HG03378 (cell line): Measurements from ENCODE around the gene CLCN5.

Experiments used
- ATAC-seq: cut with Tn5 transposase; IDR thresholded peaks from one replicate; pipeline ENCODE4 v1.9.1; 2021; ENCODE audit warnings: mild to moderate bottlenecking, moderate library complexity; ENCODE audit not compliant: unreplicated experiment

CLCN5 gene

DNA sequence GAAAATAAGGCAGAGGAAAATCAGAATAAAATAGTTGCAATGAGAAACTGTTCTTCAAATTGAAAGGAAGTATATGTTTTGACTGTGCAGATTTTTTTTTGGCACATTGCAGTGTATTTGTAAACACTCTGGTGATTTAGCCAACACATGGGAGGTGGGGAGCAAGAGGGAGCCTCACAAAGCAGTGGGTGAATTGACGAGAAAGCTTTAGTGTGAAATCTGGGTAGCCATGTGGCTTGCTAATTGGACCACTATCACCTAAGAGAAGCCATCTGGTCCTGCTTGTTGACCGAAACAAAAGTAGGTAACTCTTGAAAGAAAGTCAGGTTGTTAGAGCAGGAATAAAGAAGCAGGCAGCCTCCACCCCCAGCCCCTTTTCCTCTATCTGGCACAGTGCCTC is 10.4 kb downstream of the CLCN5 start:
- no peak for ATAC-seq

GRCh38 chrX:49934148-49934547 is 11.8 kb downstream of the CLCN5 start:
- ATAC-seq, result no peak

GRCh38 chrX:49934729-49935128 is 12.3 kb downstream of the CLCN5 start:
- no peak for ATAC-seq

- ATAC-seq, result no peak
Observed at GRCh38 chrX:49947781-49948180, 25.4 kb downstream of the CLCN5 start.

- ATAC-seq, result no peak
Observed at GRCh38 chrX:49949961-49950360, 27.6 kb downstream of the CLCN5 start.

DNA sequence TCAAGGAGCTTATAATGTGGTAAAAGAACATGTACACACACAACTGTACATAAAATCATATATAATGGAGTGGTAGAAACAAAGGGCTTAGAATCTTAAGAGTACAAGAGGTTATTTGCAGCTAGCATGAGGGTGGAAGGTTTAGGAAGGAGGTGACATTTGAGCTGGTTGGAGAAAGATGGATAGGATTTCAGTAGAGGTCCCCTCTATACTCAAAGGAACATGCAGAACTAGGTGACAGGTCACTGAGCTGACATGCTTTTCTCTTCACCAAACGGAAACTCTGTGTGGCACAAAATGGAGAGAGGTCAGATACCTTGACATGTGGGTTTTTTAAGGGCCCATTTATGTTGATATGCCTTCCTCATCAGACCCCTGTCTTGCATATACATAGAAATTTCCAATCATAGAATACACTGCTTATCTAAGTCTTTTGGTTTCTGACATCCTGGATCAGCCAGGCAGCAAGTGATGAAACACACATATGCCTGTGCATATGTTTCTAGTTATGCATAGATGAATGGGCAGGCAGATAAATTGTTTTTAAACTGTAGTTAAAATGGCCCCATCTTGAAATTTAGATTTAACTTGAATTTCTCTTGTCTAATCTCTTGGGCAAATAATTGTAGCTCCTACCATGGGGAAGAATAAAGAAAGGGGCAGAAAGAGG is 29.3 kb downstream of the CLCN5 start:
- ATAC-seq, result no peak

DNA sequence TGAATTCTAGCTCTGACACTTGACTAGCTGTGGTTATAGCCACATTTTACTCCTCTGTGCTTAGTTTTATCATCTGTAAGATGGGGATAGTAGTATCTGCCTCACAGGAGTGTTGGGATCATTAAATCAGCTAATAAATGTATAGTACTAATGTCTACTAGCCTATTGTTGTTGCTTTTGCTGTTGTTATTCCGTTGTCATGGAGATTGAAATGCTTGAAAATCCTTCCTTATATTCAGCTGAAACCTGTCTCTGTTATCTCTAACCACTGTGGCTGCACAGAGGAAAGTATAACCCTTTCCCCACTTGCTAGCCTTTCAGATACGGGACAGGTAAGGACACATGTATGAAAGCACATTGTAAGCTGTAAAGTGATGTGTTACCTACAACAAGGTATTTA is 33.9 kb downstream of the CLCN5 start:
- ATAC-seq, result no peak

DNA sequence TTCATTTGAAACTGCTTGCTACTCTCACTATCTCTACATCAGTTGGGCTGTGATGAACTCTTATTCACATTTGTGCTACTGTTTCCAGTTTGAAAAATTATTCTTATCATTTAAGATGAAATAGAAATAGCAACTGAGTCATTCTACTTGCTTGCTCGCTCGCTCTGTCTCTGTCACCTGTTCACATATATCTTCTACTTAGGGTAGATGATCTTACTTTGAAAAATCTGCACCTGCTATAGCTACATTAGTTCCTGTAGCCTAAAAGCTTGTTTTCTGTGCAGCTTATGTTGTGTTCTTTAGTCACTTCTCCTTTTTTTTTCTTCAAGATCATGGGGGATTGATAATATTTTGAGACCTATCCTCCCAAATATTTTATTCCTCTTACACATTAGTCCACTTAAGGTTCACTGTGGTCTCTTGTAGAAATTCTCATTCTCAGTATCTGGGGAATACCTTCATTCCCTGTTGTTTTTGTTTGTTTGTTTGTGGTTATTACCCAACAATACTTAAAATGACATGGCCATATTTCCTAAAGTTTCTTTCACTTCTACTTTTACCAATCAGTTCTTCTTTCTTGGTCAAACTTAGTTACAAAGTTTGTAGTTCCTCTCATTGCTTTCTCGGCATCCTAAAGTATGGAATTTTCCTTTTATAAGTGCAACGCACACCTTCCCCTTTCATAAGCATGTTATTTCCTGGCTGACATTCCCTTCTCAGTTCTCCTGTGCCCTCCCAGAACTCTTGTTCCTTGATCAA is 36.5 kb downstream of the CLCN5 start:
- ATAC-seq, result no peak

- no peak for ATAC-seq
Observed at GRCh38 chrX:49959602-49960001, 37.2 kb downstream of the CLCN5 start.

DNA sequence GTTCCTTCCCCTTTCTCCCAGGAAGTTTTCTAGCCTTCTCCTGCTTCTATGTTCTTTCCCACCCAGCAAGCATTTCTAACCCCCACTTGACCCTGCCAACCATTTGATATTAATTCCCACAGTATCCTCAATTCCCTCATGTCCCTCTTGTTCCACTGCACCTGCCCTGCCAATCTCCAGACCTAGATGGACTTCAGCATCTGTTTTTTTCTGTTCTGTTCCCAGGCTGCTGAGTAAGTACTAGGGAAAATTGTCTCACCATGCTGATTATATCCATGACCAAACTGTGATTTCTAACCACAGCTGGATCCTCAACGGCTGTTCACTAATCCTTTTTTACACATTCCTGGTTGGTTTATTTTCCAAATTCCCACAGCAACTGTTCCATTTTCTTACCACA is 37.7 kb downstream of the CLCN5 start:
- no peak for ATAC-seq

DNA sequence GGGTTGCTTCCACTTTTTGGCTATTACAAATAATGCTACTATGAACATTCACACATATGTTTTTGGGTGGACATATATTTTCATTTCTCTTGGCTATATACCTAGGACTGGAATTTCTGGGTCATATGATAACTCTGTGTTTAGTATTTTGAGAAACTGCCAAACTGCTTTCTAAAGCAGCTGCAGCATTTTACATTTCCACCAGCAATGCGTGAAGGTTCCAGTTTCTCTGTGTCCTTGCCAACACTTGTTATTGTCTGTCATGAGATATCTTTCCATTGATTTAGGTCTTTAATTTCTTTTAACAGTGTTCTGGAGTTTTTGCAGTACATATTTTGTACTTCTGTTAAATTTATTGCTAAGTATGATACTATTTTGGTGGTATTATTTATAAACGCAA is 48.3 kb downstream of the CLCN5 start:
- ATAC-seq, result no peak

GRCh38 chrX:49972328-49972860 is 50.0 kb downstream of the CLCN5 start:
- no peak for ATAC-seq

GRCh38 chrX:49976682-49977197 is 54.3 kb downstream of the CLCN5 start:
- ATAC-seq, result no peak

DNA sequence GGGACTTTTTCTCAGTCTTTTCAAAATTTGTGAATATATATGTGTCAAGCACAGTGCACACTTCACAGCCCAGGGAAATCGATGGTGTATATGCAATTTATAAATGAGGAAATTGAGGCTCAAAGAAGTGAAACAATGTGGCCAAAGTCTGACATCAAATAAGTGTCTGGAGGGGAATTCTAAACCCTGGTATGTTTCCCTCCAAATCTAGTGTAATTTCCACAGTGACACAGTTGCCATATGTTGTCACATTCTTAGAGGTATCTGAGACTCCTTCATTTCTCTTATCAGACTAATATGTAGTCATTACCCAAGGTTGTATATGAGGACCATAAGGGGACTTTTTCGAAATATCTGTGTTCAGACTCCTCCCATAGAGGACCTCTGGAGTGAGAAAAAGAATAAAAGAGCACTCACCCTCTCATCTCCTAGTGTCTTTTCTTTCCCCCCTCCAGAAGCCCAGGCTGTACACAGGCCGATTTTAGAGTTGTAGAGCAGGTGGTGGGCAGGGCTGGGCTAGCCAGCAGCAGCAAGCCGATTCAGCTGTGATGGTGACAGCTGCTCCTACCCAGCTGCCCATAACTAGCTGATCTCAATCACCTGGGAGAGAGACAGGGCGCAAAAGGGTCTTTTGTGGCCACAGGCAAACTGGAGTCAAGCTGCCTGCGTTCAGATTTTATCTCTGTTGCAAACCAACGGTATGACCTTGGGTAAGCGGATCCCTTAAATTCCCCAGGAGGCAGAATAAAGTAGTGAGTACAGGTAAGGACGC is 55.1 kb downstream of the CLCN5 start:
- ATAC-seq, result no peak

GRCh38 chrX:49978176-49978575 is 55.8 kb downstream of the CLCN5 start:
- ATAC-seq, result no peak

DNA sequence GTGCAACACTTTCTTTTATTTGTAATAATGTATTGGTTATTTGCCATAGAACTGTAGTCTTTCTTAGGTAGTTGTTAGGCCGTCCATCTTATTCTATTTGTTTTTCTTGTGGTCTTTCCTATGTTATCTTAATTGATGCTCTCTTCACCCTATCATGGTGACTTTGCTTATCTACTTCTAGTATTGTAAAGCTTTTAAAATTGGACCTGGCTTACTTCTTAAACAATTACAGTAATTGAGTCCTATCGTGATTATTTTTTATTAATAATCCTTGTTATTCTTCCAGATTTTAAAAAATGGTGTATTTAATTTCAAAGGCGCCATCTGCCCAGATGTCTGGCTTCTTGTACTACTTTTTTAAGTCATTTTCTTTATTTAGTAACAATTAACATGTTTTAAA is 63.7 kb downstream of the CLCN5 start:
- no peak for ATAC-seq

- ATAC-seq, result no peak
Observed at GRCh38 chrX:49987651-49988050, 65.3 kb downstream of the CLCN5 start.

DNA sequence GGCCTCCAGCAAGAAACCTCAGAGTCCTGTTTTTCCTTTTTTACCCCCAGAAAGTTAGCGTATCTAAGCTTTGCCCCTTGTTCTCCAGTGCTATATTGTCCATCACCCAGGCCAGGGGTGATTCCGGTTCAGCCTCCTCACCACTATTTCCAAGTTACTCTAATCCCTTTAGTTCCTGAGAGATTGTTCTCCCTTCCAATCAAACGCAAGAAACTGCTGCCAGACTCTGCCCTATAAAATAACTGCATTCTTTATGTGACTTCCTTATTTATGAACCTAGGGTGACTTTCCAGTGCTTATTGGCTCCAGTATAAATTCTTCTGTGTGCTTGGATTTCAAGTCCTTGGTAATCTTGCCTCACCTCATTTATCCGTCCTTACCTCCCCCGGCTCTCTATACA is 65.7 kb downstream of the CLCN5 start:
- ATAC-seq, result no peak

- ATAC-seq, result no peak
Observed at GRCh38 chrX:49991758-49992157, 69.4 kb downstream of the CLCN5 start.

DNA sequence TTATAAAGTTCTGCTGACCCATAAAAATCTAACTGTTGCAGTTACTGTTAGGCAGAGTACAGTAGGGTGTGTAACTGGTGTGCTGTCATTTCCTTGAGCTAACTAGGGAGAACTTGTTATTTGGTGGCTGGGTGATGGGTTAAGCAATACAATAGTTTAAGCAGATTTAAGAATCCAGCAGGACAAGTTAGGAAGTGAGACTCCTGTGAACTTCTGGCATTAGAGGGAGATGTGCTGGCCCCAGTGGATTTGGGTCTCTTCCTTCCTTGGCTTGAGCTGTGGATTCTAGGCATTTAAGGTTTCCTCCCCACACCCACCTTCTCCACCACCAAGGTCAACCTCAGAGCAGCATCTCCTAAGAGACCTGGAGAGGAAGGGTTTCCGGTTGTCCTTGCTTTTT is 70.5 kb downstream of the CLCN5 start:
- ATAC-seq, result no peak

DNA sequence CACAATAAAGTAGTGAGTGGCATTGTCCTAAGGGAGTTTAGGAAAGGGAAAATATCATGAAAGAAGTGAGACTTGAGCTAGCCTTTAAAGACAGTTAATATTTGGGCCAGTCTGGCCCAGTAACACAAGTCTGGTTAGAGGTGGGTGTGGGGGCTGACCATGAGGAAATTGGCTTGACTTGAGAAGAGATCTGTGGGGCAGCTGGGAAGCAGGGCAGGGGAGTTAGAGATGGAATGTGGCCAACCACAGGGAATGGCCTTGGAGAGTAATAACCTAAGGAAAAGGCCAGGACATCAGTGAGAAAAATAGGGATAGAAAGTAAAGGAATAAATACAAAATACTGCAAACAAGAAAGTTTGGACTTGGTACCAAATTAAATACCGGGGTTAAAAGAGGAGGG is 71.3 kb downstream of the CLCN5 start:
- no peak for ATAC-seq
